GM19239 (cell line): ENCODE data around the gene TRIO.

Experiments used
- DNase-seq: peaks from one replicate; pipeline ENCODE4 v3.0.0; 2011; ENCODE audit warnings: low spot score; ENCODE audit not compliant: insufficient read length
- FAIRE-seq: peaks from 2 replicates; lab custom pipeline; 2011; peaks lifted over from hg19 to GRCh38; lab: Jason Lieb, UNC

The TRIO gene

DNA sequence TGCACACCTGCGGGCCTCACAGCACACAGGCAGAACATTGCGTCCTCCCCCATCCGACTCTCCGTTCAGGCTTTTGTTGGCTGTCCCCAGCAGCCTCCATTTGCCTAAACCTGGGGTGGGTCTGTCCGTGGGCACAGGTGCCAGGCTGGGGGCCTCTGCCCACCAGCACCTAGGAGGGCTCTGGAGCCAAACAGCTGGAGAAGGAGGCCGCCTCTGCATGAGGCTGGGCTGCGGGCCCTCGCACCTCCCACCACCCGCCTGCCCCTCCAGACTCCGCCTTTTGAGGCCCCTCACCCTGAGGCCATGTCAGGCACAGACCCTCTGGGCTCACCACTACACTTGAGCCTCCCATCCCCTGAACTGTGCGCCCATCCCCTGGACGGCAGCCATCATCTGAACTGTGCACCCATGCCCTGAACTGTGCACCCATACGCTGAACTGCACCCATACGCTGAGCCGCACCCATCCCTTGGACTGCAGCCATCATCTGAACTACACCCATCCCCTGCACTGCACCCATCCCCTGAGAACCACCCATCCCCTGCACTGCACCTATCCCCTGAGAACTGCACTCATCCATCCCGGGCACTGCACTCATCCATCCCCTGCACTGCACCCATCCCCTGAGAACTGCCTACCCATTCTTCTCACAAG lies 340.5 kb downstream of the TRIO start:
- FAIRE-seq: no peak
- DNase-seq: no peak

DNA sequence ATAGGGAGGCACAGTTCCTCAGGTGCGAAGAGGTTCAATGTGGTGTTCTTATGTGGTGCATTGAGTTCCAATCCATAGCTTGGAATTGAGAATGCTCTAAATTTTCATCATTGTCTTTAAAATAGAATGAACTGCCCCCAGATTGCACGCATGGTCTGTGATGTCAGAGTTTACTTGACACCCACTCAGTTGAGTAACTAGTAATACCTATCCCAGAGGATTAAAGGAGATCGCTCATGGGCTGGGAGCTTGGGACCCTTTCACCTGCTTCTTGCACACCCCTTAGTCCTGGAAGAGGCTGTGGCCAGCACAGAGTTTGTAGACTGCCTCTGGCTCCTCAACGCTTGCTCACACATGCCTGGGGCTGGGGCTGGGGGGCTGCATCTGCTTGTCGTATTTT lies 343.3 kb downstream of the TRIO start:
- FAIRE-seq: no peak
- no peak for DNase-seq

- FAIRE-seq: no peak
Observed at GRCh38 chr5:14486996-14487896, 344.1 kb downstream of the TRIO start.

GRCh38 chr5:14487897-14488570 lies 344.9 kb downstream of the TRIO start:
- FAIRE-seq (no peak), DNase-seq (no peak)

More at GRCh38 chr5:14486996-14487896, 344.1 kb downstream of the TRIO start:
- no peak for DNase-seq

GRCh38 chr5:14488709-14489108 lies 345.6 kb downstream of the TRIO start:
- no peak for DNase-seq
- no peak for FAIRE-seq

GRCh38 chr5:14489643-14490042 lies 346.5 kb downstream of the TRIO start:
- FAIRE-seq (no peak), DNase-seq (no peak)

DNA sequence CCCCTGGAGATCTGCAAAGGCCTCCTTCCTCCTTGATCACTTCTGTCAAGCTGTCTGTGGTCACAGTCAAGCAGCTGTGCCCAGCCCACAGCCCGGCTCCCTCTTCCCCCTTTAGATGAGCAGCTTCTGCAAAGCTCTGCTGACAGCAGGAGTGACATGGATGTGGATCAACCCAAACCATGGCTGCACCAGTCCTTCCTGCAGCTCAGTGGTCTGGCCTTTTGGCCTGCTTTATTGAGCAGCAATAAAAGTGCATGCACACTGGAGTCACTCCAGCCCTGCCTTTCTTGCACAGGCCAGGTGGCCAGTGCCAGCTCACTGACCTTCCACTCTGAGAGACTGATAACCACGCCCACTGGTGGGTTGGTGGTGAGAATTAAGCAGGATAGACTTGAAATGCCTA lies 347.2 kb downstream of the TRIO start:
- DNase-seq: no peak

DNA sequence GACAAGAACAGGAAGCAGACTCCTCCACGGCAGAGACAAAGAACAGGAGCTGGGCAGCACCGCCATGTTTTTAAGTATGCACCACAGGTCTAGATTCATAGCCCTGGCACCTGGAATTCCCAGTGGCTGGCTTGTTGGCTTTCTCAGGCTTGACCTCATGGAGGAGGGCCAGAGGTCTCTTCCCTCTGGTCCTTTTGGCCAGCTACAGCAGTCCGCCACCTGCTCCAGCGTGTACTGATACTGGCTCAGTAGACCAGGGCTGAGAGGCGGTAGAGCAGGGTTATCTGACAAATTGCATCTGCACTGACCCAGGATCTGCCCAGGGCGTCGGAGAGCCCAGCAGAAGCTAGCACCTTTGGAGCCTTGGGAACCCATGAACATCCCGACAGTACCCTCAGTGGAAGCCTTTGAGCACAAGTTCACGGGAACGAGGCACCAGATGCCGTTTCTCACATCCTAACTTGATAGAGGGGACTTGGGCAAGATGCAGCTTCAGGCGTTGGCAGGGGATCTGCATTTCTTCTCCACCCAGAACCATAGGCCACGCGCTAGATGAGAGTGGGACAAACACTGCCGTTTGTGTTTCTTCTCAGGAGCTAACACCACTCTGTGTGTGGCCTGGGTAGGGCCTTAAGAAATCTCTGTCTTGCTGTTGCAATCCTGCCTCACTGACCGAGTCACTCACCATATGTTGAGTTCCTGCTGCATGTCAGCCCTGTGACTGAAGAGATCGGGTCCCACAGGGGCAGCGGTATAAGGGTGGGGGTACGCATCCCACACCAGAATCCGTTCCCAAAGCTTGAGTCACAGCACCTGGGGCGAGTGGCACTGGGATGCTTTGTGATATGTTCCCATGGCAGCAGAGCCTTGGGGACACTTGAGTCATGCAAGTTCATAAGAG lies 348.1 kb downstream of the TRIO start:
- FAIRE-seq (no peak), DNase-seq (no peak)

More for the DNA sequence above, 347.2 kb downstream of the TRIO start:
- FAIRE-seq: no peak

GRCh38 chr5:14492331-14492964 lies 349.3 kb downstream of the TRIO start:
- DNase-seq (no peak), FAIRE-seq (no peak)

DNA sequence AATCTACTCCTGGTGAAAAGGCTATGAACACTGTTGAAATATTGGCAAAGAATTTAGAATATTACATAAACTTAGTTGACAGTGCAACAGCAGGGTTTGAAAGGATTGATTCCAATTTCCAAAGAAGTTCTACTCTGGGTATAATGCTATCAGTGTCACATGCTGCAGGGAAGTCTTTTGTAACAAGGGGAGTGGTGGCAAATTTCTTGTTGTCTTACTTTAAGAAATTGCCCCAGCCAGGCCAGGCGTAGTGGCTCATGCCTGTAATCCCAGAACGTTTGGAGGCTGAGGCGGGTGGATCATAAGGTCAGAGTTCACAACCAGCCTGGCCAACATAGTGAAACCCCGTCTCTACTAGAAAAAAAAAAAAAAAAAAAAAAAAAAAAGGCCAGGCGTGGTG lies 352.2 kb downstream of the TRIO start:
- DNase-seq (no peak), FAIRE-seq (no peak)

- no peak for FAIRE-seq
- DNase-seq: no peak
Observed at GRCh38 chr5:14497311-14497710, 354.2 kb downstream of the TRIO start.

- FAIRE-seq: no peak
Observed at GRCh38 chr5:14501353-14502293, 358.5 kb downstream of the TRIO start.

GRCh38 chr5:14502294-14502690 lies 359.1 kb downstream of the TRIO start:
- no peak for FAIRE-seq
- DNase-seq: no peak

More at GRCh38 chr5:14501353-14502293, 358.5 kb downstream of the TRIO start:
- DNase-seq: no peak

DNA sequence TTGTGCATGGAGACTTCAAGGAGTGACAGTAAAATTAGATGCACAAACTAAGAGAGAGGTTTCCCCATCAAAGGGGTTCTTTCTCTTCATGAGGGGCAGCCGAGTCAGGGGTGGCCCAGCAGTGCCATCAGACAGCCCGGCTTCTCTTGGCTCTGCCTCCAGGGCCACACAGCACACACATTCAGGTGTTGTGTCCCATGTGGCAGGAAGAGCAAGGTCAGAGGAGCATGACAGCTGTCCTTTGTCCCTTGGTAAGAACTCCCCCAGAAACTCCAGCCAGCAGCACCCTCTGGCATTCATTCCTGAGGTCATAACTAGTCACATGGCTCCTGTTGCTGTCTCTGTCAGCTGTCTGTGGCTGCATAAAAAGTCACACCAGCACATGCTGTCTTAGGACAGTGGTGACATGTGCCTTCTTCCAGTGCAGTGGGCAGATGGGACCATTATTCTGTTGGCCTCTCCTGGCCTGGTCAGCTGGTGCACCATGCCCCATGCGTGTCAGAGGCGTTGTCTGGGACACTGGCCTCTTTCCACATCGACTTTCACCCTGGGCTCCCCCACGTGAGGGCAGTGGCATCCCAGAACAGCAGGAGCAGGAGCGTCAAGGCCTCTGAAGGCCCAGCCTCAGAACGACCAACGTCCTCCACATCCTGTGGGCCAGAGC lies 360.0 kb downstream of the TRIO start:
- DNase-seq (no peak), FAIRE-seq (no peak)

DNA sequence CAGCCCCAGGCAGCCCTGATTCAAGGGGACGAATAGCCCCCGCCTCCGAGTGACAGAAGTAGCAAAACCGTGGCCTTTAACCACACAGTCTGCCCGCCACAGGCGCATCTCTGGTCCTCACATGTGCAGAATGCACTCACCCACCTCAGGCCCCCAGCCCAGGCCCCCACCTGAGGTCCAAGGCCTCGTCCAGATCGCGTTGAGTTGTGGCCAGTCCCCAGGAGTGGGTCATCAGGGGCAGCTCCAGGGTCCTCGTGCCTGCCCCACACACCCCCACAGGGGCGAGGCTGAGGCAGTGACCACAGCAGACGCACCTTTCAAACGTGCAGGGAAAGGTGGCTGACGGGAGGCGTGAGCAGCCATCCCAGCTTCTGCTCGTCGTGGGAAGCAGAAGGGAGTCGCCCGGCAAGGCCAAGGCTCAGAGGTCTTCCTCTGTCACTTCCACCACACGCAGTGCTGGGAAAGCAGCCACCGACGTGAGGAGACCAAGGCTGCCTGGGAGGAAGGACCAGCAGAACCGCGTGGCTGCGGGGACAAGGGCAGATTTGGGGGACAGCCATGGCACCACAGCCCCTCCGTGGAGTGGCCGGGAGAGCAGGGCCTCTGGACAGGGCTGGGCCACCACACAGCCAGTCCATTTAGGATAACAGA lies 360.7 kb downstream of the TRIO start:
- DNase-seq (no peak), FAIRE-seq (no peak)

- FAIRE-seq (no peak), DNase-seq (no peak)
Observed at GRCh38 chr5:14504332-14504727, 361.2 kb downstream of the TRIO start.

GRCh38 chr5:14504816-14505215 lies 361.7 kb downstream of the TRIO start:
- DNase-seq (no peak), FAIRE-seq (no peak)
